Neural crest cell (in vitro differentiated cells): ENCODE measurements around the gene KRT14. TPM values are rescaled to one million over a fixed set of nuclear protein-coding genes. Genes with fewer than 3 reads are reported as not detected.

ENCODE experiments used
- DNase-seq: peaks from one replicate; pipeline ENCODE4 v3.0.0; 2021; ENCODE audit warnings: low read depth, mixed read lengths, low spot score
- H3K27ac Mint-ChIP-seq: one replicate; pipeline ENCODE4 v1.8.0; 2021; ENCODE audit warnings: mild to moderate bottlenecking, mixed read lengths; ENCODE audit not compliant: unreplicated experiment
- H3K27me3 Mint-ChIP-seq: 2 replicates; pipeline ENCODE4 v1.8.0; 2021; ENCODE audit warnings: low read depth, mild to moderate bottlenecking, mixed read lengths
- H3K36me3 Mint-ChIP-seq: 2 replicates; pipeline ENCODE4 v1.8.0; 2021; ENCODE audit warnings: low read depth, mild to moderate bottlenecking, mixed read lengths
- H3K4me1 Mint-ChIP-seq: 2 replicates; pipeline ENCODE4 v1.8.0; 2021; ENCODE audit warnings: mixed read lengths
- H3K4me3 Mint-ChIP-seq: one replicate; pipeline ENCODE4 v1.8.0; 2021; ENCODE audit warnings: mild to moderate bottlenecking, mixed read lengths
- H3K9me3 Mint-ChIP-seq: 2 replicates; pipeline ENCODE4 v1.8.0; 2021; ENCODE audit warnings: mixed read lengths
- CTCF ChIP-seq: fragments of 200-600 bp; sonication (generic); conservative IDR thresholded peaks from 2 replicates; pipeline ENCODE4 v1.5.0; 2021; ENCODE audit warnings: antibody characterized with exemption, mild to moderate bottlenecking
- total RNA-seq: library from RNA; stranded (reverse); gene quantifications from 2 replicates; pipeline ENCODE4 v1.2.1, GENCODE V29; 2021

Gene KRT14
- total RNA-seq, 1 donor from 2014 or later = not detected

- Mint-ChIP-seq H3K27me3 (peaks cover 10% of the 10 kb centered on the region), H3K36me3 (no peaks in the 10 kb centered on the region), H3K9me3 (no peaks in the 10 kb centered on the region), H3K27ac (no peak overlapping the region), H3K4me3 (no peak overlapping the region), H3K4me1 (peaks cover 7% of the 10 kb centered on the region)
- no peak for DNase-seq
- TF ChIP-seq CTCF = no peak
Measured at GRCh38 chr17:41600318-41600717, 13.6 kb upstream of the KRT14 start.

GRCh38 chr17:41599680-41600079, 13.0 kb upstream of the KRT14 start:
- no peak for DNase-seq
- Mint-ChIP-seq H3K4me3 (no peak overlapping the region), H3K27me3 (peaks cover 14% of the 10 kb centered on the region), H3K27ac (no peak overlapping the region), H3K9me3 (no peaks in the 10 kb centered on the region), H3K36me3 (no peaks in the 10 kb centered on the region), H3K4me1 (peaks cover 7% of the 10 kb centered on the region)
- no peak for TF ChIP-seq CTCF

- H3K27ac Mint-ChIP-seq = no peak overlapping the region
- peaks cover 27% of the 10 kb centered on the region for H3K27me3 Mint-ChIP-seq
- no peak for DNase-seq
- no peaks in the 10 kb centered on the region for H3K36me3 Mint-ChIP-seq
- H3K4me1 Mint-ChIP-seq = no peaks in the 10 kb centered on the region
- no peak overlapping the region for H3K4me3 Mint-ChIP-seq
- TF ChIP-seq CTCF = no peak
- no peaks in the 10 kb centered on the region for H3K9me3 Mint-ChIP-seq
Measured at GRCh38 chr17:41595585-41595984, 8.9 kb upstream of the KRT14 start.

- Mint-ChIP-seq H3K27ac (no peak overlapping the region), H3K4me1 (no peaks in the 10 kb centered on the region), H3K27me3 (peaks cover 27% of the 10 kb centered on the region), H3K4me3 (no peak overlapping the region), H3K36me3 (no peaks in the 10 kb centered on the region), H3K9me3 (no peaks in the 10 kb centered on the region)
- no peak for TF ChIP-seq CTCF
- no peak for DNase-seq
Measured at GRCh38 chr17:41594363-41594915, 7.7 kb upstream of the KRT14 start.

GRCh38 chr17:41593306-41593981, 6.7 kb upstream of the KRT14 start:
- no peaks in the 10 kb centered on the region for H3K4me1 Mint-ChIP-seq
- H3K27me3 Mint-ChIP-seq = peaks cover 27% of the 10 kb centered on the region
- H3K9me3 Mint-ChIP-seq = no peaks in the 10 kb centered on the region
- no peak for DNase-seq
- H3K27ac Mint-ChIP-seq = no peak overlapping the region
- TF ChIP-seq CTCF = no peak
- no peak overlapping the region for H3K4me3 Mint-ChIP-seq
- H3K36me3 Mint-ChIP-seq = no peaks in the 10 kb centered on the region
